ENCODE data around the gene TOMM20L. TPM values are rescaled to one million over a fixed set of nuclear protein-coding genes. Genes with fewer than 3 reads are reported as not detected.
"Not testable (repeated sequence)": the region's sequence is repeated elsewhere in the genome, so short reads cannot be mapped to it uniquely, and the experiment has no call there.

TOMM20L gene
- total and polyA plus RNA-seq, 10 donors, result 0.29 to 1.1 (median 0.95) TPM; not detected in 7

- Histone ChIP-seq H3K4me1 (peaks cover 3 to 33% (median 22%) of the 10 kb centered on the region in 6 donors), H3K27ac (no peak overlapping the region), H3K27me3 (replicated peaks in 1 of 7) (no peaks in the 10 kb centered on the region), H3K36me3 (peaks cover 2 to 96% (median 33%) of the 10 kb centered on the region in 6 donors), H3K4me3 (no peak overlapping the region), H3K9me3 (no peaks in the 10 kb centered on the region)
- no peak for DNase-seq
- intact Hi-C loops (cut with DNase I; ENCODE audit: low total_unique reads), result no loop called here
- 91 to 98% (median 96%) methylated on average over 1 of the region's 1 CpG for WGBS, 5 donors
- no peak for TF ChIP-seq POLR2A (IDR thresholded peaks at IDR 0.05)
- TF ChIP-seq CTCF (IDR thresholded peaks at IDR 0.05 in 8 of 11, conservative IDR thresholded peaks at IDR 0.05 in 3 of 11), result no peak
- no peak for TF ChIP-seq POLR2AphosphoS5 (IDR thresholded peaks at IDR 0.05)
These were observed 39.5 kb upstream of the TOMM20L start for GRCh38 chr14:58356268-58356667.

- intact Hi-C loops (cut with DNase I; ENCODE audit: low total_unique reads), result not testable (repeated sequence)
These were observed 33.5 kb upstream of the TOMM20L start for GRCh38 chr14:58362272-58362671.

DNA sequence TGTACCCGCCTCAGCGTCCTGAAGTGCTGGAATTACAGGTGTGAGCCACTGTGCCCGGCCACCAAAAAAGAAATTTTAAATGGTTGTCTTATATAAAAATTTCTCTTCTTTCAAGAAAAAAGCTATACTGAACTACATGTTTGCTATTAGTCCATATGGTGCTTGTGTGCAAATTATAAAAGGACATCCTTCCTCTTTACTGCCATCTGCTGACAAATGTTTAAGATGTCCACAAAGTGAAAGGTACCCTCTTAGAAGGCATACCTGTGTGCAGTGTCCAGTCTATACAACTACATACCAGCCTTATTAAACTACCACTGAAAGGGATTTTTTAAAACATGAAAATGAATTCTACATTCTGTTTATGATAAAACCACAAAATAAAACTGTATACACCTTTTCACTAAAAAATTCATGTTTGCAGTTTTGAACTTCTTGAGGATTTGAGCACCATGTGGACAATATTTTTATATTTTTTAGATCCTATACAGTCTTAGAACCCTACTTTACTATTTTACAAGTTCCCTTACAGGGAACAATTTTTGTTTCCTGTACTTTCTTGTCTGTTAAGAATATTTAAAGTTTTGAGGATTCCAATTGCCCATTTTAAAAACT is 32.8 kb upstream of the TOMM20L start:
- Histone ChIP-seq H3K36me3 (peaks cover 0 to 99% (median 72%) of the 10 kb centered on the region in 6 donors), H3K9me3 (no peaks in the 10 kb centered on the region), H3K27ac (no peak overlapping the region), H3K27me3 (replicated peaks in 1 of 7) (no peaks in the 10 kb centered on the region), H3K4me1 (no peaks in the 10 kb centered on the region), H3K4me3 (no peak overlapping the region)
- no peak for DNase-seq
- TF ChIP-seq POLR2AphosphoS5 (IDR thresholded peaks at IDR 0.05), result no peak
- TF ChIP-seq POLR2A (IDR thresholded peaks at IDR 0.05), result no peak
- peak in 5 of 11 experiments; percentile 6 to 43 (median 32) for TF ChIP-seq CTCF (IDR thresholded peaks at IDR 0.05 in 8 of 11, conservative IDR thresholded peaks at IDR 0.05 in 3 of 11)
- 87 to 95% (median 95%) methylated on average over 3 of the region's 3 CpGs for WGBS, 5 donors
- intact Hi-C loops (cut with DNase I; ENCODE audit: low total_unique reads), result no loop called here

More at GRCh38 chr14:58362272-58362671, 33.5 kb upstream of the TOMM20L start:
- H3K27me3 ChIP-seq (replicated peaks in 1 of 7); H3K27ac ChIP-seq; H3K4me1 ChIP-seq; DNase-seq; H3K4me3 ChIP-seq; H3K9me3 ChIP-seq: not testable (repeated sequence)
- H3K36me3 ChIP-seq, result peaks cover 0 to 99% (median 66%) of the 10 kb centered on the region in 6 donors
- 88 to 100% (median 100%) methylated on average over 1 of the region's 1 CpG for WGBS, 5 donors

- Histone ChIP-seq H3K4me3 (no peak overlapping the region), H3K4me1 (no peaks in the 10 kb centered on the region), H3K9me3 (no peaks in the 10 kb centered on the region), H3K27me3 (replicated peaks in 1 of 7) (no peaks in the 10 kb centered on the region), H3K36me3 (peaks cover 0 to 100% (median 82%) of the 10 kb centered on the region in 6 donors), H3K27ac (no peak overlapping the region)
- no peak for TF ChIP-seq POLR2A (IDR thresholded peaks at IDR 0.05)
- no peak for TF ChIP-seq POLR2AphosphoS5 (IDR thresholded peaks at IDR 0.05)
- no peak for TF ChIP-seq CTCF (IDR thresholded peaks at IDR 0.05 in 8 of 11, conservative IDR thresholded peaks at IDR 0.05 in 3 of 11)
- WGBS, 5 donors, result 71 to 84% (median 81%) methylated on average over 4 of the region's 4 CpGs
- DNase-seq, result no peak
- intact Hi-C loops (cut with DNase I; ENCODE audit: low total_unique reads), result no loop called here
These were observed 31.4 kb upstream of the TOMM20L start for GRCh38 chr14:58364316-58364715.

Data from spleen (tissue), 11 donors.